Osteoblast (primary cell): ENCODE results near the gene FLNC. TPM values are rescaled to one million over a fixed set of nuclear protein-coding genes. Genes with fewer than 3 reads are reported as not detected.

Experiments used
- DNase-seq: peaks from one replicate; pipeline ENCODE4 v3.0.0; 2011; ENCODE audit warnings: low spot score, mixed read lengths; ENCODE audit not compliant: insufficient read length; ENCODE audit errors: missing footprints
- H2AFZ ChIP-seq: 2 replicates; pipeline ENCODE4 v1.6.0; 2011; ENCODE audit warnings: mild to moderate bottlenecking, low read length
- H3K27ac ChIP-seq: 2 replicates; pipeline ENCODE4 v1.5.1; 2011; ENCODE audit warnings: mild to moderate bottlenecking, low read depth, low read length, moderate library complexity
- H3K27me3 ChIP-seq: 2 replicates; pipeline ENCODE4 v1.6.0; 2012; ENCODE audit warnings: mild to moderate bottlenecking, control low read depth, inconsistent platforms, low read length, moderate library complexity; ENCODE audit not compliant: insufficient read depth
- H3K36me3 ChIP-seq: 2 replicates; pipeline ENCODE4 v1.5.1; 2011; ENCODE audit warnings: mild to moderate bottlenecking, low read length, control low read depth, moderate library complexity; ENCODE audit not compliant: insufficient read depth
- H3K4me1 ChIP-seq: 2 replicates; pipeline ENCODE4 v1.5.1; 2011; ENCODE audit warnings: mild to moderate bottlenecking, low read length, control low read depth, moderate library complexity; ENCODE audit not compliant: insufficient read depth
- H3K4me2 ChIP-seq: 2 replicates; pipeline ENCODE4 v1.6.0; 2011; ENCODE audit warnings: mild to moderate bottlenecking, low read length; ENCODE audit not compliant: insufficient read depth
- H3K4me3 ChIP-seq: fragments of 200-600 bp; sonication (generic); 3 replicates; pipeline ENCODE4 v1.5.1; 2012; ENCODE audit warnings: mild to moderate bottlenecking, low read length, inconsistent platforms; ENCODE audit not compliant: insufficient read depth
- H3K79me2 ChIP-seq: 2 replicates; pipeline ENCODE4 v1.6.0; 2012; ENCODE audit warnings: mild to moderate bottlenecking, low read length, control low read depth, inconsistent platforms; ENCODE audit not compliant: insufficient read depth
- H3K9me3 ChIP-seq: 2 replicates; pipeline ENCODE4 v1.5.1; 2011; ENCODE audit warnings: low read depth, low read length, control low read depth
- H4K20me1 ChIP-seq: 2 replicates; pipeline ENCODE4 v1.6.0; 2012; ENCODE audit warnings: mild to moderate bottlenecking, low read length, control low read depth; ENCODE audit not compliant: insufficient read depth
- total RNA-seq: library from RNA; depleted of rRNA; stranded (reverse); fragments of >200 nt; gene quantifications from 2 replicates; pipeline ENCODE4 v1.2.3, GENCODE V29; 2012
- TF ChIP-seq, protein P1 (sequence below): IDR thresholded peaks from 2 replicates; pipeline ENCODE4 v1.5.1; 2011; ENCODE audit warnings: mild to moderate bottlenecking, low read depth, low read length, moderate library complexity; ENCODE audit errors: extremely low read depth

Gene FLNC
- total RNA-seq, 1 donor, result 130 TPM

DNA sequence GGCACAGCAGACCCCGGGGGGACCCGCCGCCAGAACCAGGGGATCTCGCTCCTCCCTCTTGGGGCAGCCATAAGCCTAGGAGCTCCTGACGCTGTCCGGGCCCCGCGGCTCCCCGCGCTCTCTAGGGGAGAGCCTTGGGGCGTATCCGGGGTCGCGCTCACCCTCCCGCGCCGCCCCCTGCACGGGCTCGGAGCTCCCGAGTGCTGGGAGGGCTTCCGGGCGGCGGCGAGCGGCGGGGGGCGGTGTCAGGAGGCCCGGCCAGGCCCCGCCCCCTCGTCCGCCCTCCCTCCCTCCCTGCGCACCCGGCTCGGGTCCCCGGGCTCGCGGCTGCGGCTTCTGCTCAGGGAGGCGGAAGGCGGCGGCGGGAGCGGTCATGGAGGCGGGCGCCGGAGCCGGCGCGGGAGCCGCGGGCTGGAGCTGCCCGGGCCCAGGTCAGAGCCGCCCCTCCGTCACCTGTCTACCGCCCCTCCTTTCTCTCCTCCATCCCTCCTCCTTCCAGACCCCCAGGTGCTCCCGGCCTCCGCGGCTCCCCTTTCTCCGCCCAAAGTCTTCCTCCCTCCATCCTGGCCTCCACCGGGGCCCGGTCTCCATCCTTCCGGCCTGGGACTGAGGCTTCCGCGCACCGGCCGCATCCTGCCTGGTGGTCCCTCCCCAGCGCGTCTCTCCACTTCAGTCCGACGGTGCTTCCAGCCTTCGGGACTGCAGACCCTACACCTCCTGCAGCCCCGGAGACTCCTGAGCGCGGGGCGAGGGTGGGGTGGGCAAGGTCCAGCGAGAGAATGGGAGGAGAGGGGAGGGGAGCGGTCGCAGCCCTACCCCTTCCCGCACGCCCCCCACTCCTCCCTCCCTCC is 38.9 kb upstream of the FLNC start, which contains the start of gene CCDC136:
Gene CCDC136, plus strand, starts transcription at position 848 of the 851 bp plus-strand sequence. CDS start 444 bp downstream, outside the sequence.
- H3K27ac ChIP-seq, result no peak within 1 kb of the TSS
- peaks cover 3% of the 10 kb centered on the region for H3K4me1 ChIP-seq
- peak; percentile 97 for DNase-seq
- H2AFZ ChIP-seq, result peak within 1 kb of the TSS; percentile 85
- peak within 1 kb of the TSS; percentile 90 for H3K4me2 ChIP-seq
- H3K9me3 ChIP-seq, result no peaks in the 10 kb centered on the region
- H4K20me1 ChIP-seq, result no peaks in the 10 kb centered on the region
- no peaks in the 10 kb centered on the region for H3K36me3 ChIP-seq
- peaks cover 12% of the 10 kb centered on the region for H3K27me3 ChIP-seq
- TF ChIP-seq, protein P1, sequence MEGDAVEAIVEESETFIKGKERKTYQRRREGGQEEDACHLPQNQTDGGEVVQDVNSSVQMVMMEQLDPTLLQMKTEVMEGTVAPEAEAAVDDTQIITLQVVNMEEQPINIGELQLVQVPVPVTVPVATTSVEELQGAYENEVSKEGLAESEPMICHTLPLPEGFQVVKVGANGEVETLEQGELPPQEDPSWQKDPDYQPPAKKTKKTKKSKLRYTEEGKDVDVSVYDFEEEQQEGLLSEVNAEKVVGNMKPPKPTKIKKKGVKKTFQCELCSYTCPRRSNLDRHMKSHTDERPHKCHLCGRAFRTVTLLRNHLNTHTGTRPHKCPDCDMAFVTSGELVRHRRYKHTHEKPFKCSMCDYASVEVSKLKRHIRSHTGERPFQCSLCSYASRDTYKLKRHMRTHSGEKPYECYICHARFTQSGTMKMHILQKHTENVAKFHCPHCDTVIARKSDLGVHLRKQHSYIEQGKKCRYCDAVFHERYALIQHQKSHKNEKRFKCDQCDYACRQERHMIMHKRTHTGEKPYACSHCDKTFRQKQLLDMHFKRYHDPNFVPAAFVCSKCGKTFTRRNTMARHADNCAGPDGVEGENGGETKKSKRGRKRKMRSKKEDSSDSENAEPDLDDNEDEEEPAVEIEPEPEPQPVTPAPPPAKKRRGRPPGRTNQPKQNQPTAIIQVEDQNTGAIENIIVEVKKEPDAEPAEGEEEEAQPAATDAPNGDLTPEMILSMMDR, result no peak
- H3K79me2 ChIP-seq, result no peaks in the 10 kb centered on the region
- peak within 1 kb of the TSS; percentile 80 for H3K4me3 ChIP-seq

DNA sequence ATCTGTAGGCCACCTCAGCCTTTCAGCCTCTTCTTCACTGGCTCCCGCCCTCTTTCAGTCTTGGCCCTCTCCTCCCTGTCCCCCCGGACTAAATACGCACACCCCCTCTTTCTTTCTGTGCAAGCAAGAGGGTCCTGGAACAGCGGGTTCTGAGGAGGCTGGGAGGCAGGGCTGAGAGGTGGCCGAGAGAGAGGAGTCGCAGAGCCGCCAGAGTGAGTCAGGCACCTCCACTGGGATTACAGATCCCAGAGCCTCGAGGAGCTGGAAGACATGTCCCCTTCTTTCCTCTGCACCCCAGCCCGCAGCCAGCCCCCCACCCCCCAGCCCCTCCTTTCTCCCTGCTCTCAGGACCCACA is 38.3 kb upstream of the FLNC start:
- Histone ChIP-seq H3K79me2 (no peaks in the 10 kb centered on the region), H4K20me1 (no peaks in the 10 kb centered on the region), H3K27me3 (peaks cover 12% of the 10 kb centered on the region), H3K4me1 (peaks cover 4% of the 10 kb centered on the region), H2AFZ (peak overlapping the region; percentile 85), H3K27ac (no peak overlapping the region), H3K4me2 (peak overlapping the region; percentile 90), H3K36me3 (no peaks in the 10 kb centered on the region), H3K9me3 (no peaks in the 10 kb centered on the region), H3K4me3 (peak overlapping the region; percentile 80)
- peak; percentile 94 for DNase-seq
- TF ChIP-seq, protein P1, result no peak

DNA sequence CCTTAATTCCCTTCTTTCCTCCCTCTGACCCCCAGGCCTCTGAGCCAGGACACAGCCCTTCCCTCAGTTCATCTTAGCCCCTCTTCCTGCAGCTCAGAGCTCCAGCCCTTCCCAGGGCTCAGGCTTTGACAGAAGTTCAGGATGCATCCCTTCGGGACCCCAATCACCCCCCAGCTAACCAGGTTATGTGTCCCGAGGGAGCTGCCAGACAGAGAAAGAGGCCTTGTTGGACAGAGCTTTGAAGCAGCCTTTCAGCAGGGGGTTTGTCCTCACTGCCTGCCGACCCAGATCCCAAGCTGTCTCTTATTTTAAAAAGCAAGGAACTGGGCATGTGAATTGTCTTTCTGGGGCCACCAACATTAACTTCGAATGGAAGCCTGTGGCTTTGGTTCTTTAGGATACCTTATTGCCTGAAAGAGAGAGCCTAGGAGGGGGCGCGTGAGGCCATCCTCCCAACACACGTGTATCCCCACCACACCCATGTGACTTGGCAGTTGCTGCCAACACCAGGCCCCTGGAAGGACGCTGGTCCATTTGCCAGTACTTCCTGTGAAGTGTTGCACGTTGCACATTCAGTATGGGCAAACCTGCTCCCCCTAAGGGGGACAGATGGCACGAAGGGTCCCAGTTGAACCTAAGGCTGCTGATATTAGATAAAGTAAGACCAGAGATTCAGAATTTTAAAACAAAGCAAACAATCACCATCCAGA is 37.6 kb upstream of the FLNC start:
- Histone ChIP-seq H3K9me3 (no peaks in the 10 kb centered on the region), H3K27ac (no peak overlapping the region), H4K20me1 (no peaks in the 10 kb centered on the region), H3K4me2 (peak overlapping the region; percentile 90), H3K4me3 (no peak overlapping the region), H3K4me1 (peaks cover 4% of the 10 kb centered on the region), H3K36me3 (no peaks in the 10 kb centered on the region), H3K27me3 (peaks cover 12% of the 10 kb centered on the region), H3K79me2 (no peaks in the 10 kb centered on the region), H2AFZ (no peak overlapping the region)
- peak; percentile 88 for DNase-seq
- TF ChIP-seq, protein P1, result no peak

DNA sequence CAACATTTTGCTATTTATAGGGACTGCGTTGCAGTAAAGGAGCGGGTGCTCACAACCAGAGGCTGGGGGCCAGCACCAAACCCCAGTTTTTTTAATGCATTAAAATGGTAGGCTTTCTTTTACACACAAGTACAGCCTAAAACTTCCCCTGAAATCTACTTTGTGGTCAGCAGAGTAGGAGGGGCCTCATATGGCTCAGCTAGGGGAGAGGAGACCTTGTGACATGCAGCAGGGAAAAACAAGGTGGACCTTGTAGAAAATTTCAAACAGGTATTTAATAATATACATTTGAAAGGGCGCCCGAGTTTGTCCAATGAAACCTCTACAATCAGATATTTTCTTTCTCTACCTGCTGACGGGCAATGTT is 37.0 kb upstream of the FLNC start:
- Histone ChIP-seq H3K36me3 (no peaks in the 10 kb centered on the region), H3K9me3 (no peaks in the 10 kb centered on the region), H3K4me1 (peaks cover 4% of the 10 kb centered on the region), H3K27me3 (peaks cover 12% of the 10 kb centered on the region), H3K4me2 (no peak overlapping the region), H3K27ac (no peak overlapping the region), H2AFZ (no peak overlapping the region), H4K20me1 (no peaks in the 10 kb centered on the region), H3K79me2 (no peaks in the 10 kb centered on the region), H3K4me3 (no peak overlapping the region)
- TF ChIP-seq, protein P1, result no peak
- no peak for DNase-seq
